Right lobe of liver (tissue), 4 donors: ENCODE data around the gene FARS2.

Experiments
- POLR2A ChIP-seq: fragments of 450-650 bp; IDR thresholded peaks from one replicate; pipeline ENCODE4 v1.6.1; 2017; ENCODE audit warnings: antibody characterized with exemption, mild to moderate bottlenecking
- TF ChIP-seq, protein P1 (sequence below), 4 donors: fragments of 200-600 bp in 3 of 4; fragments of 450-650 bp in 1 of 4; IDR thresholded peaks; one replicate each; pipeline versions ENCODE4 v1.5.1 to v1.8.0; 2016 to 2022; ENCODE audit warnings: antibody characterized with exemption in 4 of 4, mild to moderate bottlenecking in 2 of 4
- donor health status: DM: no; HTN: no; CAD: no.
- donor health status: DM: no; HTN: no; CAD: no.
- donor health status: DM: no; HTN: yes; CAD: no.

DNA sequence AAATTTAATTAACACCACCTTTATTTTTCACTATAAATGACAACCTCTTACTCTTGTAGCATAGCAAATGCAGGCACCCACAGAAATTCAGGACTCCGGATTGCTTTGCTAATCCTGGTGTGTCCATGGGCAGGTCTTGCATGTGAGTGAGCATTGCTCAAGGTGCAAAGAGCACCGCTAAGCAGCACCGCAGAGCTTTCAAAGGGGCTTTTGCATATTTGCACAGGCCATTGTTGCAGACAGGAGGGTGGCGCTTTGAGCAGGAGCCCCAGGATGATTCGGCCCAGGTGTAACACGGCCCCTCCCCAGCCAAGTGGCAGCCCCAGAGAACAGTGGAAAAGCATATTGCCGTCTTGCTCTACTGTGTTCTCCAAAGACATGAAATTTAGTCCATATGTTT is 452.2 kb downstream of the FARS2 start:
- TF ChIP-seq, protein P1, sequence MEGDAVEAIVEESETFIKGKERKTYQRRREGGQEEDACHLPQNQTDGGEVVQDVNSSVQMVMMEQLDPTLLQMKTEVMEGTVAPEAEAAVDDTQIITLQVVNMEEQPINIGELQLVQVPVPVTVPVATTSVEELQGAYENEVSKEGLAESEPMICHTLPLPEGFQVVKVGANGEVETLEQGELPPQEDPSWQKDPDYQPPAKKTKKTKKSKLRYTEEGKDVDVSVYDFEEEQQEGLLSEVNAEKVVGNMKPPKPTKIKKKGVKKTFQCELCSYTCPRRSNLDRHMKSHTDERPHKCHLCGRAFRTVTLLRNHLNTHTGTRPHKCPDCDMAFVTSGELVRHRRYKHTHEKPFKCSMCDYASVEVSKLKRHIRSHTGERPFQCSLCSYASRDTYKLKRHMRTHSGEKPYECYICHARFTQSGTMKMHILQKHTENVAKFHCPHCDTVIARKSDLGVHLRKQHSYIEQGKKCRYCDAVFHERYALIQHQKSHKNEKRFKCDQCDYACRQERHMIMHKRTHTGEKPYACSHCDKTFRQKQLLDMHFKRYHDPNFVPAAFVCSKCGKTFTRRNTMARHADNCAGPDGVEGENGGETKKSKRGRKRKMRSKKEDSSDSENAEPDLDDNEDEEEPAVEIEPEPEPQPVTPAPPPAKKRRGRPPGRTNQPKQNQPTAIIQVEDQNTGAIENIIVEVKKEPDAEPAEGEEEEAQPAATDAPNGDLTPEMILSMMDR (IDR thresholded peaks at IDR 0.05) = no peak
- no peak for TF ChIP-seq POLR2A
